MM.1S (cell line): ENCODE results near the gene CDYL2.
"Not testable (repeated sequence)": the region's sequence is repeated elsewhere in the genome, so short reads cannot be mapped to it uniquely, and the experiment has no call there.

Source experiments
- DNase-seq: peaks from one replicate; pipeline ENCODE4 v3.0.0-alpha.2; 2015
- H2AFZ ChIP-seq: fragments of 300-600 bp; sonication (generic); 2 replicates; pipeline ENCODE4 v1.6.0; 2016; ENCODE audit warnings: antibody characterized with exemption, low read length
- H3F3A ChIP-seq: fragments of 300-600 bp; sonication (generic); 2 replicates; pipeline ENCODE4 v1.6.1; 2016; ENCODE audit warnings: mild to moderate bottlenecking, antibody characterized with exemption, low read length, moderate library complexity, mixed read lengths; ENCODE audit not compliant: insufficient read depth
- H3K27ac ChIP-seq: fragments of 300-600 bp; sonication (generic); 2 replicates; pipeline ENCODE4 v1.5.1; 2016; ENCODE audit warnings: mild to moderate bottlenecking, low read length
- H3K27me3 ChIP-seq: fragments of 300-600 bp; sonication (generic); replicated peaks from 2 replicates; pipeline ENCODE4 v1.6.0; 2016; ENCODE audit warnings: low read length; ENCODE audit not compliant: insufficient read depth
- H3K36me3 ChIP-seq: fragments of 300-600 bp; sonication (generic); replicated peaks from 2 replicates; pipeline ENCODE4 v1.6.1; 2016; ENCODE audit warnings: mild to moderate bottlenecking, low read length, mixed read lengths; ENCODE audit not compliant: insufficient read depth
- H3K4me1 ChIP-seq: fragments of 300-600 bp; sonication (generic); 2 replicates; pipeline ENCODE4 v1.6.1; 2016; ENCODE audit warnings: low read length, mixed read lengths
- H3K4me2 ChIP-seq: fragments of 300-600 bp; sonication (generic); 2 replicates; pipeline ENCODE4 v1.6.0; 2016; ENCODE audit warnings: low read depth, low read length
- H3K4me3 ChIP-seq: fragments of 300-600 bp; sonication (generic); 2 replicates; pipeline ENCODE4 v1.5.1; 2016; ENCODE audit warnings: low read length, mixed read lengths
- H3K79me2 ChIP-seq: fragments of 300-600 bp; sonication (generic); 2 replicates; pipeline ENCODE4 v1.6.1; 2016; ENCODE audit warnings: mixed run types, low read length, mixed read lengths
- H3K9ac ChIP-seq: fragments of 300-600 bp; sonication (generic); 2 replicates; pipeline ENCODE4 v1.6.1; 2016; ENCODE audit warnings: low read length, mixed read lengths
- H3K9me2 ChIP-seq: fragments of 300-600 bp; sonication (generic); replicated peaks from 2 replicates; pipeline ENCODE4 v1.6.1; 2016; ENCODE audit warnings: mild to moderate bottlenecking, low read length, mixed read lengths; ENCODE audit not compliant: insufficient read depth
- H3K9me3 ChIP-seq: fragments of 300-600 bp; sonication (generic); replicated peaks from 2 replicates; pipeline ENCODE4 v1.6.1; 2016; ENCODE audit warnings: mild to moderate bottlenecking, low read length, mixed read lengths; ENCODE audit not compliant: insufficient read depth
- H4K20me1 ChIP-seq: fragments of 300-600 bp; sonication (generic); 2 replicates; pipeline ENCODE4 v1.6.1; 2016; ENCODE audit warnings: mild to moderate bottlenecking, low read length, moderate library complexity, mixed read lengths; ENCODE audit not compliant: insufficient read depth
- CTCF ChIP-seq: fragments of 300-600 bp; sonication (generic); IDR thresholded peaks from 2 replicates; pipeline ENCODE4 v1.5.1; 2016; ENCODE audit warnings: antibody characterized with exemption, low read length, mixed read lengths
- EZH2 ChIP-seq: fragments of 300-600 bp; sonication (generic); optimal IDR thresholded peaks from 2 replicates; pipeline ENCODE3; 2017; ENCODE audit warnings: low read depth, mild to moderate bottlenecking, antibody characterized with exemption, low read length, mixed read lengths
- EZH2phosphoT487 ChIP-seq: fragments of 300-600 bp; sonication (generic); IDR thresholded peaks from 2 replicates; pipeline ENCODE4 v1.6.1; 2018; ENCODE audit warnings: antibody characterized with exemption, low read length

Gene CDYL2

DNA sequence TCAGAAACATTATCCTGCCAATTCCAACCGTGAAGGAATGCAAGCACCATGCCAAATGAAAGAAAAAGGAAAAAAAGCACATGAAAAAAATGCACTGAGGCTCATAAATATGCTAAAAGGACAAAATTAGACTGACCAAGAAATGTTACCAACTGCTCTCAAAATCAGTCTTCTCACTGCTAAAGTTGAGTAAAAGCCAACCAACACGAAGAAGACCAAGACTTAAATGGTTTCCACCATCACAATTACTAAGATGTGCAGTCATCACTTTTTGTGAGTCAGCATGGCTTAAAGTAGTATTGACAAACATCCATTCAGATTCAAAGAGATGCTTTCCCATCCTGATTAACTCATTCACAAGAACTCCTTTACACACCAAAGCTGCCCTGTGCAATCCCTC, 16.4 kb downstream of the CDYL2 start:
- no peak overlapping the region for H3K4me3 ChIP-seq
- H3K79me2 ChIP-seq = no peaks in the 10 kb centered on the region

DNA sequence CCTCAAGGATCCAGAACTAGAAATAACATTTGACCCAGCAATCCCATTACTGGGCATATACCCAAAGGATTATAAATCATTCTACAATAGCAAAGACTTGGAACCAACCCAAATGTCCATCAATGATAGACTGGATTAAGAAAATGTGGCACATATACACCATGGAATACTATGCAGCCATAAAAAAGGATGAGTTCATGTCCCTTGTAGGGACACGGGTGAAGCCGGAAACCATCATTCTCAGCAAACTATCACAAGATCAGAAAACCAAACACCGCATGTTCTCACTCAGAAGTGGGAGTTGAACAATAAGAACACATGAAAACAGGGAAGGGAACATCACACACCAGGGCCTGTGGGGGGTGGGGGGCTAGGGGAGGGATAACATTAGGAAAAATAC, 17.8 kb downstream of the CDYL2 start:
- not testable (repeated sequence) for H3K9me2 ChIP-seq, H3F3A ChIP-seq, H3K4me2 ChIP-seq, H3K4me3 ChIP-seq, H3K4me1 ChIP-seq, H3K27ac ChIP-seq, H3K36me3 ChIP-seq, DNase-seq, H3K27me3 ChIP-seq, H3K79me2 ChIP-seq, H4K20me1 ChIP-seq, H3K9me3 ChIP-seq, H3K9ac ChIP-seq, H2AFZ ChIP-seq

More for the DNA sequence above, 16.4 kb downstream of the CDYL2 start:
- no peak for TF ChIP-seq EZH2phosphoT487
- TF ChIP-seq EZH2 = no peak
- no peak for TF ChIP-seq CTCF
- Histone ChIP-seq H3F3A (no peaks in the 10 kb centered on the region), H3K4me1 (no peaks in the 10 kb centered on the region), H3K9me2 (no peaks in the 10 kb centered on the region), H2AFZ (no peak overlapping the region), H3K27ac (no peak overlapping the region), H3K27me3 (no peaks in the 10 kb centered on the region), H3K9me3 (no peaks in the 10 kb centered on the region), H3K36me3 (no peaks in the 10 kb centered on the region), H4K20me1 (no peaks in the 10 kb centered on the region), H3K4me2 (no peak overlapping the region), H3K9ac (no peak overlapping the region)
- DNase-seq = no peak

GRCh38 chr16:80784951-80785350, 19.4 kb downstream of the CDYL2 start:
- H3K4me1 ChIP-seq = no peaks in the 10 kb centered on the region
- H3K4me3 ChIP-seq = no peak overlapping the region
- H3K4me2 ChIP-seq = no peak overlapping the region
- no peak overlapping the region for H3K27ac ChIP-seq
- H2AFZ ChIP-seq = no peak overlapping the region
- no peaks in the 10 kb centered on the region for H3K9me3 ChIP-seq
- H3F3A ChIP-seq = no peaks in the 10 kb centered on the region
- H3K9me2 ChIP-seq = no peaks in the 10 kb centered on the region
- no peaks in the 10 kb centered on the region for H3K27me3 ChIP-seq
- no peaks in the 10 kb centered on the region for H3K79me2 ChIP-seq
- DNase-seq = no peak
- no peaks in the 10 kb centered on the region for H3K36me3 ChIP-seq
- TF ChIP-seq CTCF (no peak), EZH2phosphoT487 (no peak), EZH2 (no peak)
- no peak overlapping the region for H3K9ac ChIP-seq
- H4K20me1 ChIP-seq = no peaks in the 10 kb centered on the region

- Histone ChIP-seq H4K20me1 (no peaks in the 10 kb centered on the region), H3K36me3 (no peaks in the 10 kb centered on the region), H3K9me2 (no peaks in the 10 kb centered on the region), H3K27me3 (no peaks in the 10 kb centered on the region), H3K79me2 (no peaks in the 10 kb centered on the region), H3K27ac (no peak overlapping the region), H3F3A (no peaks in the 10 kb centered on the region), H3K4me2 (no peak overlapping the region), H3K4me3 (no peak overlapping the region), H3K4me1 (no peaks in the 10 kb centered on the region), H3K9ac (no peak overlapping the region), H2AFZ (no peak overlapping the region), H3K9me3 (no peaks in the 10 kb centered on the region)
- DNase-seq = no peak
- no peak for TF ChIP-seq CTCF
Observed at GRCh38 chr16:80778703-80779102, 25.7 kb downstream of the CDYL2 start.
